ENCODE data around the gene SLC6A17.

GRCh38 chr1:110153407-110153950, 3.2 kb downstream of the SLC6A17 start:
- TF ChIP-seq CTCF (IDR thresholded peaks at IDR 0.05; ENCODE audit: insufficient read depth, low read depth, low read length) (no peak), EZH2 (IDR thresholded peaks at IDR 0.05; ENCODE audit: insufficient read depth, low read length) (no peak)

Measured in astrocyte (in vitro differentiated cells and primary cell).